ENCODE results near the gene CCDC146.
"Not testable (repeated sequence)": the region's sequence is repeated elsewhere in the genome, so short reads cannot be mapped to it uniquely, and the experiment has no call there.

CCDC146 gene

GRCh38 chr7:77202481-77202976 is 80.1 kb downstream of the CCDC146 start:
- no peak for DNase-seq (ENCODE audit: low read depth)

GRCh38 chr7:77205706-77206105 is 83.3 kb downstream of the CCDC146 start:
- DNase-seq (ENCODE audit: low read depth): no peak

GRCh38 chr7:77208416-77208815 is 86.0 kb downstream of the CCDC146 start:
- DNase-seq (ENCODE audit: low read depth): no peak

DNA sequence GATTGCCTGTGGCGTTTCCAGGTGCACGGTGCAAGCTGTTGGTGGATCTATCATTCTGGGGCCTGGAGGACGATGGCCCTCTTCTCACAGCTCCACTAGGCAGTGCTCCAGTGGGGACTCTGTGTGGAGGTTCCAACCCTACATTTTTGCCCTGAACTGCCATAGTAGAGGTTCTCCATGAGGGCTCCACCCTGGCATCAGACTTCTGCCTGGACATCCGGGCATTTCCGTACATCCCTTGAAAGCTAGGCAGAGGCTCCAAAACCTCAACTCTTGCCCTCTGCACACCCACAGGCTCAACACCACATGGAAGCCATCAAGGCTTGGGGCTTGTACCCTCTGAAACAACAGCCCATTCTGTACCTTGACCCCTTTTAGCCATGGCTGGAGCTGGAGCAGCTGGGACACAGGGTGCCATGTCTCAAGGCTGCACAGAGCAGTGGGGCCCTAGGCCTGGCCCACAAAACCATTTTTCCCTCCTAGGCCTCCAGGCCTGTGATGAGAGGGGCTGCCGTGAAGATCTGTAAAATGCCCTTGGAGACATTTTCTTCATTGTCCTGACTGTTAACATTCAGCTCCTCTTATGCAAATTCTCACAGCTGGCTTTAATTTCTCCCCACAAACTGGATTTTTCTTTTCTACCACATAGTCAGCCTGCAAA is 87.2 kb downstream of the CCDC146 start:
- DNase-seq (ENCODE audit: low read depth): no peak

GRCh38 chr7:77216181-77216845 is 93.9 kb downstream of the CCDC146 start:
- DNase-seq (ENCODE audit: low read depth): no peak

GRCh38 chr7:77217474-77218185 is 95.2 kb downstream of the CCDC146 start:
- DNase-seq (ENCODE audit: low read depth): no peak

DNA sequence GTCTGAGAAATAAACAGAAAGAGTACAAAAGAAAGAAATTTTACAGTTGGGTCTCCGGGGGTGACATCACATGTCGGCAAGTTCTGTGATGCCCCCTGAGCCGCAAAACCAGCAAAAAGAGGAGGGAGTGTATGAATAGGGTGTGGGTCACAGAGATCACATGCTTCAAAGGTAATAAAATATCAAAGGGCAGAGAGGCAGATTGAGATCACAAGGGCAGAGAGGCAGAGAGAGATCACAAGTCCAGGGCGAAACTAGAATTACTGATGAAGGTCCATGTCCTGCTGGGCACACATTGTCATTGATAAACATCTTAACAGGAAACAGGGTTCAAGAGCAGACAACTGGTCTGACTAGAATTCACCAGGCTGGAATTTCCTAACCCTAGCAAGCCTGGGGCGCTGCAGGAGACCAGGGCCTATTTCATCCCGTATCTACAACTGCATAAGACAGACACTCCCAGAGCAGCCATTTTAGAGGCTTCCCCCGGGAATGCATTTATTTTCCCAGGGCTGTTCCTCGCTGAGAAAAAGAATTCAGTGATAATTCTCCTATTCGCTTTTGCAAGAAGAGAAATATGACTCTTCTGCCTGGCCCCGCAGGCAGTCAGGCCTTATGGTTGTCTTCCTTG is 97.4 kb downstream of the CCDC146 start:
- DNase-seq (ENCODE audit: low read depth): not testable (repeated sequence)

GRCh38 chr7:77222065-77222464 is 99.7 kb downstream of the CCDC146 start:
- DNase-seq (ENCODE audit: low read depth): no peak

- no peak for DNase-seq (ENCODE audit: low read depth)
These were observed 100.4 kb downstream of the CCDC146 start for GRCh38 chr7:77222819-77223218.

DNA sequence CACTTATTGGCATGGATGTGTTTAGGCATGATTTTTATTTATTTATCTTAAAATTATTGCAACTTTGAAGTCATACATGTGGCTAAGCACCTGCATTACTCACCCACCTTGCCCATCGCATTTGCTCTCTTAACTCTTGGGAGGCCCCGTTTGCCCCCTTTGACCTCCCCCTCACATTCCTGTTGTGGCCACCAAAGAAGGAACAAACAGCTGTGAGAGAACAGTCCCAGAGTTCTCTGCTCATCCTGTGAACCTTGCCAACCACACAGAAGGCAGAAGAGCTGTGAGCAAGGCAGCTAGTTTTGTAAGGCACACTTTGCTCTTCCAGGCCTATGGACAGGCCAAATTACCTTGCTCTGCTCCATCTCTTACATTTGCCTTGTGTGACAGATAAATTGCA is 100.8 kb downstream of the CCDC146 start:
- DNase-seq (ENCODE audit: low read depth): no peak

- no peak for DNase-seq (ENCODE audit: low read depth)
These were observed 104.0 kb downstream of the CCDC146 start for GRCh38 chr7:77226357-77226839.

- DNase-seq (ENCODE audit: low read depth): not testable (repeated sequence)
These were observed 106.4 kb downstream of the CCDC146 start for GRCh38 chr7:77228795-77229194.

DNA sequence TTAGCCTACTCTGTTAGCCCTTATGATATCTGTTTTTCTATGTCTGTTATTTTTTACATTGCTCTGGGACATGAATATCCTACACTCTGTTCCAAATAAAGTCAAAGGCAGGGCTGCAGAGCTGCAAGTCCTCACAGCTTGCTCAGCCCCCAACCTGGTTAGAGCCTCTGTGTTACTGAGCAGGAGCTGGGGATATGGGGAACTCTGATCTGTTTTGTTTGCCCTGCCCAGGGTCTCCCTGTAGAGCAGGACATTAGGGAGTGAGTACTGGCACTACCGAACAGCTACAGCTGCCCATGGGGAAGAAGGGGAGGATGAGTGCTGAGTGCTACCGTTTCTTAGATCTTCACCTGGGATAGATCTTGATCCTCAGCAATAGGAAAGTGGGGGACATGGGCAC is 110.1 kb downstream of the CCDC146 start:
- no peak for DNase-seq (ENCODE audit: low read depth)

DNA sequence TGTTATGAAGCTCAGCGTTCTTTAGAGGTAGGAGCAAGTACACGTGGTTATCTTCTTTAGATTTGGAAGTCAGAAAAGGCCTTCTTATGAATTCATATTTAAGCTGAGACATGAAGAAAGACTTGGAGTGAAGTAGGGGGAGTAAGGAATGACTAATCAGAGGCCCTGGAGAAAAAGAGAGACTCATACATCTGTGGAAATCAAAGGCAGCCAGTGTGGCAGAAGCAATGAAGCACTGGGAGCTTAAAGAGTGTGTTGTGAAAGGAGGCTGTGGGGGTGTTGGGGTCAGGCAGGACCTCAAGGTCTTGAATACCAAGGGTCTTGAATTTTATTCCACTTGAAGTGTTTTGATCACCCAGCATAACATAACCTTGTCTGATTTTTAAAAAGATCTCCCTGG is 112.9 kb downstream of the CCDC146 start:
- no peak for DNase-seq (ENCODE audit: low read depth)

DNA sequence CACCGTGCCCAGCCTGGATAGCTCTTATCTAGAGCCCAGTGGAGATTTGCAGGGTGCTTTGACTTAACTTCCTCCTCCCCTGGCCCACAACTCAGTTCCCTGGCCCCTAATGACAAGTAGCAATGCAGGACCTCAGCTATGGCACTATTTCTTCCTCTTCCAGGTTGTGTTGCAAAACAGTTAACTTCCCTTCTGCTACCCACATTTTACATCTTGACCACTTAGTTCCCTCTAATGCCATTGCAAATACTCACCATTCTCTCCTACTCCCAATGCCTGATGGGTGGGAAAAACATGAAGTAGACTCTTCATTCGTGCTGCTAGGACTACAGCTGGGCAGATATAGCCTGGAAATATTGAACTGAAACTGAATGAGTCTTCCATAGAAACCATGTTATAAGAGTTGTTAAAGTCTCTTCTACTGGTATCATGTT is 116.3 kb downstream of the CCDC146 start:
- no peak for DNase-seq (ENCODE audit: low read depth)

DNA sequence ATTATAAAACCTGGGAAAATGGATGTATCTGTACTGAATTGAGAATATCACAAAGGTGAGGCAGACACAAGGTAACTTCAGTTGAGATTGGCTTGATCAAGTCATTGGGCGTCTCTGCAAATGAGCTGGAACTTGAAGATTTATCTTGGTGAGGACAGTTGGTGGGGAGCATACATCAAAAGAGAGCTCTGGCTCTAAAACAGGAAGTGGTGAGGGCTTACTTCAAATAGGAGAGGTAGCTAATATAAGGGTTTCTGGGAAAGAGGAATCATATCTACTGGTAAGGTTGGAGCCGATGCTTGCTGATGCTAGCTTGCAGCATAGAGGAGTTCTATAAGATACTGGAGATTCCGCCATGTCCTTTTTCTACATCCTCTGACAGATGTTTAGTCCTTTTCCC is 117.1 kb downstream of the CCDC146 start:
- no peak for DNase-seq (ENCODE audit: low read depth)

GRCh38 chr7:77242068-77242467 is 119.7 kb downstream of the CCDC146 start:
- DNase-seq (ENCODE audit: low read depth): no peak

- no peak for DNase-seq (ENCODE audit: low read depth)
These were observed 120.1 kb downstream of the CCDC146 start for GRCh38 chr7:77242554-77242953.

GRCh38 chr7:77244222-77244934 is 122.0 kb downstream of the CCDC146 start:
- DNase-seq (ENCODE audit: low read depth): no peak

GRCh38 chr7:77245015-77245755 is 122.8 kb downstream of the CCDC146 start:
- no peak for DNase-seq (ENCODE audit: low read depth)

DNA sequence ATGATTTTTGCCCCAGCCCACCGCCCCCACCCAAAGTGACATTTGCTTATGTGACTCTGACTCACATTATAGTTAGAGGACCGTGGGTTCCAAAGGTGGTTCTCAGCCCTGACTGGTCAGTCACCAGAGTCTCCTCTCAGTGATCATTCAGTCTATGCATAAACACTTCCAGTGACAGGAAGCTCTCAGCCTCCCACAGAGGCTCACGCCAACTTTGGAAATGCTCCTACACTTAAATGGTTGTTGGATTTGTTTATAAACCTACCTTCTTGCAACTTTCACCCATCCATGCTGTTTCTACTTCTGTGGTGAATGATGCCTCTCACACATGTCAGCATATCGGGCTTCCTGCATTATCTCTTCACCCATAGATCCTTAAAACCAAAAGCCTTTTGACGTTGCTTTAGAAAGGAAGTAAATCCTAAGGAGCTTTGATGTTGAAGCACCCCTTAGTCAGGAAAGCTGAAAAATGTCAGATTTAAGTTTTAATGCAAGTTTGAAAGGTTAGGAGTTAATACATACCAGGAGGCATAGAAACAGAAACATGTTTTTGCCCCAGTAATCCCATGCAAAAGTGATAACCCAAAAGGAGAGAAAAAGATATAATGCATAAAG is 123.7 kb downstream of the CCDC146 start:
- no peak for DNase-seq (ENCODE audit: low read depth)

All from stimulated activated CD8-positive, alpha-beta memory T cell treated with anti-CD3 and anti-CD28 coated beads, Interleukin-12 subunit alpha, Interleukin-12 subunit beta, amount 100 ng/mL, for 4 hours (primary cell).